CD4-positive, alpha-beta T cell (primary cell): ENCODE results near the gene RGS10. TPM values are rescaled to one million over a fixed set of nuclear protein-coding genes. Genes with fewer than 3 reads are reported as not detected.
A peak's percentile ranks its signal among the peaks of the same experiment; 100 is the strongest.

Experiments used
- ATAC-seq: fragments of 200-7000 bp; cut with Tn5 transposase; one replicate; pipeline ENCODE4 v1.10.0; 2022; ENCODE audit warnings: mild to moderate bottlenecking; ENCODE audit not compliant: poor library complexity
- CTCF ChIA-PET: fragments of 350-600 bp; sonication (Branson Sonifier 250); formaldehyde crosslinking; loops from one replicate; lab custom pipeline; 2021; ENCODE audit warnings: antibody characterized with exemption, inconsistent platforms; lab: Charles Lee
- POLR2A ChIA-PET: fragments of 350-600 bp; sonication (Branson Sonifier 250); formaldehyde crosslinking; loops from one replicate; lab custom pipeline; 2021; ENCODE audit warnings: antibody characterized with exemption, inconsistent platforms; lab: Charles Lee
- DNase-seq, 14 experiments: peaks; one replicate each; pipeline ENCODE4 v3.0.0-alpha.2; 2013 to 2020; ENCODE audit warnings: mixed read lengths in 2 of 14
- H3K27ac ChIP-seq, 2 donors: one replicate each; pipeline versions ENCODE4 v1.5.1 to v1.7.0; 2013; ENCODE audit warnings: low read length in 2 of 2, low read depth in 1 of 2, mild to moderate bottlenecking in 1 of 2
- H3K27me3 ChIP-seq, 2 experiments: 1 replicate in 1 of 2; 2 replicates in 1 of 2; pipeline versions ENCODE4 v1.6.1 to v1.7.0; 2013; ENCODE audit warnings: low read length in 2 of 2, control low read depth in 1 of 2, mild to moderate bottlenecking in 1 of 2, moderate library complexity in 1 of 2; ENCODE audit not compliant: insufficient read depth in 2 of 2, control insufficient read depth in 1 of 2
- H3K36me3 ChIP-seq: one replicate; pipeline ENCODE4 v1.6.1; 2013; ENCODE audit warnings: low read length, control low read depth; ENCODE audit not compliant: insufficient read depth
- H3K4me1 ChIP-seq: one replicate; pipeline ENCODE4 v1.6.1; 2013; ENCODE audit warnings: low read length, control low read depth; ENCODE audit not compliant: insufficient read depth
- H3K4me3 ChIP-seq: one replicate; pipeline ENCODE4 v1.5.1; 2013; ENCODE audit warnings: mild to moderate bottlenecking, low read length, moderate library complexity
- H3K9me3 ChIP-seq, 2 experiments: 1 replicate in 1 of 2; 2 replicates in 1 of 2; pipeline versions ENCODE4 v1.6.1 to v1.7.0; 2013; ENCODE audit warnings: low read length in 2 of 2, mild to moderate bottlenecking in 2 of 2, control low read depth in 1 of 2, moderate library complexity in 1 of 2; ENCODE audit not compliant: control insufficient read depth in 1 of 2, insufficient read depth in 1 of 2
- H3K27ac Mint-ChIP-seq: one replicate; pipeline ENCODE4 v1.8.0; 2020; ENCODE audit warnings: mixed read lengths
- H3K27me3 Mint-ChIP-seq: one replicate; pipeline ENCODE4 v1.8.0; 2021; ENCODE audit warnings: mixed read lengths
- H3K36me3 Mint-ChIP-seq: one replicate; pipeline ENCODE4 v1.8.0; 2021; ENCODE audit warnings: low read depth, mixed read lengths
- H3K4me1 Mint-ChIP-seq: one replicate; pipeline ENCODE4 v1.8.0; 2021; ENCODE audit warnings: low read depth, mixed read lengths
- H3K4me3 Mint-ChIP-seq: one replicate; pipeline ENCODE4 v1.8.0; 2020; ENCODE audit warnings: mild to moderate bottlenecking, mixed read lengths
- H3K9me3 Mint-ChIP-seq: one replicate; pipeline ENCODE4 v1.8.0; 2020; ENCODE audit warnings: mixed read lengths
- intact Hi-C, 2 experiments: fragments of 100-400 bp; cut with DNase I in 1 of 2; cut with micrococcal nuclease in 1 of 2; formaldehyde crosslinking; loops; one replicate each; pipeline versions ENCODE4 v1.15.1 to v1.9.0; 2023 to 2025; cut with DNase I, micrococcal nuclease
- total RNA-seq, 174 experiments: library from RNA in 2 of 174; stranded (reverse) in 2 of 174; gene quantifications; one replicate each; pipeline ENCODE4 v1.2.3 and lab custom pipeline; 2021 to 2026
- TF ChIP-seq, protein P1 (sequence below): fragments of 200-600 bp; IDR thresholded peaks from one replicate; pipeline ENCODE4 v1.8.0; 2022; ENCODE audit warnings: antibody characterized with exemption, mild to moderate bottlenecking

RGS10 gene
- total RNA-seq, 2 experiments from 2014 or later, result 132 to 134 TPM

- H3K36me3 ChIP-seq, result no peaks in the 10 kb centered on the region
- H3K9me3 ChIP-seq, result no peaks in the 10 kb centered on the region
- intact Hi-C loops, result loop anchor here in 1 of 2 experiments (2.0 kb wide), 1 partner anchor 63 kb away; the partner anchor contains the start of gene RGS10
- peaks cover 34% of the 10 kb centered on the region for H3K4me1 Mint-ChIP-seq
- ChIA-PET POLR2A (interaction anchor here (0.6 to 1.9 kb wide), 5 partner anchors 10 to 327 kb away, joined by 3 to 10 read pairs (median 3); no protein-coding TSS in a partner anchor), CTCF (interaction anchor here (0.9 to 2.2 kb wide), 2 partner anchors 34 to 64 kb away, joined by 3 to 7 read pairs; partner anchors contain the start of gene RGS10)
- peaks cover 31% of the 10 kb centered on the region for H3K4me1 ChIP-seq
- no peak overlapping the region for H3K27ac ChIP-seq
- H3K27me3 ChIP-seq, result no peaks in the 10 kb centered on the region
- H3K4me3 ChIP-seq, result no peak overlapping the region
- H3K27ac Mint-ChIP-seq, result no peak overlapping the region
- no peak overlapping the region for H3K4me3 Mint-ChIP-seq
- no peak for DNase-seq
- H3K9me3 Mint-ChIP-seq, result no peaks in the 10 kb centered on the region
- no peaks in the 10 kb centered on the region for H3K36me3 Mint-ChIP-seq
- no peaks in the 10 kb centered on the region for H3K27me3 Mint-ChIP-seq
- no peak for ATAC-seq
- TF ChIP-seq, protein P1, sequence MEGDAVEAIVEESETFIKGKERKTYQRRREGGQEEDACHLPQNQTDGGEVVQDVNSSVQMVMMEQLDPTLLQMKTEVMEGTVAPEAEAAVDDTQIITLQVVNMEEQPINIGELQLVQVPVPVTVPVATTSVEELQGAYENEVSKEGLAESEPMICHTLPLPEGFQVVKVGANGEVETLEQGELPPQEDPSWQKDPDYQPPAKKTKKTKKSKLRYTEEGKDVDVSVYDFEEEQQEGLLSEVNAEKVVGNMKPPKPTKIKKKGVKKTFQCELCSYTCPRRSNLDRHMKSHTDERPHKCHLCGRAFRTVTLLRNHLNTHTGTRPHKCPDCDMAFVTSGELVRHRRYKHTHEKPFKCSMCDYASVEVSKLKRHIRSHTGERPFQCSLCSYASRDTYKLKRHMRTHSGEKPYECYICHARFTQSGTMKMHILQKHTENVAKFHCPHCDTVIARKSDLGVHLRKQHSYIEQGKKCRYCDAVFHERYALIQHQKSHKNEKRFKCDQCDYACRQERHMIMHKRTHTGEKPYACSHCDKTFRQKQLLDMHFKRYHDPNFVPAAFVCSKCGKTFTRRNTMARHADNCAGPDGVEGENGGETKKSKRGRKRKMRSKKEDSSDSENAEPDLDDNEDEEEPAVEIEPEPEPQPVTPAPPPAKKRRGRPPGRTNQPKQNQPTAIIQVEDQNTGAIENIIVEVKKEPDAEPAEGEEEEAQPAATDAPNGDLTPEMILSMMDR, result no peak
Measured at GRCh38 chr10:119479532-119479931, 63.0 kb downstream of the RGS10 start.

DNA sequence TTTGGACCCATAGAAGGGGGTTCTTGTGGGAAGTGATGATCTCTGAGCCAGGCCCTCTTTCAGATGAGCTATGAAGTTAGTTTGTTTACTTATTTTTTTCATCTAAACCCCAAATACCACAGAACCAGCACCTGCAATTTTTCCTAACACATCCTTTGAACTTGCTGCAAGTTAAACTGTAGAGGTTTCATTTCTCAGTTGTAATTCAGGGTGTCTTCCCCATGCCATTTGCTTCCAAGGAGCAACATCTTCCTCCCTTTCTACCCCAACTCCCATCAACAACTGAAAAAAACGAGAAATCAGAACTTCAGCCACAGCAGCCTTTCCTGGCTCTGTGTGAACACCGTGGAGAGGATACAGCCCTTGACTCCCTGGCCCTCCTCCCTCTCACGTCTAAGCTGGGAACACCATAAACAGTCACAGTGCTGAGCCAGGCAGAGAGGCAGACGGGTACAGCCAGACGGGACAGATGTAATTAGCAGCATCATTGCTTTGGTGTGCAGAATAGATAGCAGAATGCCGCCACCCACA, 63.6 kb downstream of the RGS10 start:
- H3K9me3 Mint-ChIP-seq, result no peaks in the 10 kb centered on the region
- DNase-seq, result peak in 5 of 14 experiments; percentile 13 to 44 (median 40)
- H3K4me3 ChIP-seq, result no peak overlapping the region
- no peaks in the 10 kb centered on the region for H3K27me3 ChIP-seq
- H3K27me3 Mint-ChIP-seq, result no peaks in the 10 kb centered on the region
- POLR2A ChIA-PET, result interaction anchor here (0.7 to 1.9 kb wide), 6 partner anchors 10 to 64 kb away, joined by 3 to 10 read pairs (median 4); partner anchors contain the start of gene RGS10
- H3K4me1 ChIP-seq, result peaks cover 31% of the 10 kb centered on the region
- intact Hi-C loops, result loop anchor here in 1 of 2 experiments (1.0 to 2.0 kb wide), 2 partner anchors 23 to 64 kb away; partner anchors contain the start of gene RGS10
- H3K36me3 Mint-ChIP-seq, result no peaks in the 10 kb centered on the region
- peak overlapping the region; percentile 55 for H3K4me3 Mint-ChIP-seq
- peaks cover 34% of the 10 kb centered on the region for H3K4me1 Mint-ChIP-seq
- TF ChIP-seq, protein P1, result no peak
- no peak overlapping the region for H3K27ac ChIP-seq
- peak overlapping the region; percentile 35 for H3K27ac Mint-ChIP-seq
- no peaks in the 10 kb centered on the region for H3K9me3 ChIP-seq
- ATAC-seq, result peak; percentile 73
- H3K36me3 ChIP-seq, result no peaks in the 10 kb centered on the region
- CTCF ChIA-PET, result interaction anchor here (0.9 to 2.2 kb wide), 2 partner anchors 34 to 64 kb away, joined by 3 to 7 read pairs; partner anchors contain the start of gene RGS10

DNA sequence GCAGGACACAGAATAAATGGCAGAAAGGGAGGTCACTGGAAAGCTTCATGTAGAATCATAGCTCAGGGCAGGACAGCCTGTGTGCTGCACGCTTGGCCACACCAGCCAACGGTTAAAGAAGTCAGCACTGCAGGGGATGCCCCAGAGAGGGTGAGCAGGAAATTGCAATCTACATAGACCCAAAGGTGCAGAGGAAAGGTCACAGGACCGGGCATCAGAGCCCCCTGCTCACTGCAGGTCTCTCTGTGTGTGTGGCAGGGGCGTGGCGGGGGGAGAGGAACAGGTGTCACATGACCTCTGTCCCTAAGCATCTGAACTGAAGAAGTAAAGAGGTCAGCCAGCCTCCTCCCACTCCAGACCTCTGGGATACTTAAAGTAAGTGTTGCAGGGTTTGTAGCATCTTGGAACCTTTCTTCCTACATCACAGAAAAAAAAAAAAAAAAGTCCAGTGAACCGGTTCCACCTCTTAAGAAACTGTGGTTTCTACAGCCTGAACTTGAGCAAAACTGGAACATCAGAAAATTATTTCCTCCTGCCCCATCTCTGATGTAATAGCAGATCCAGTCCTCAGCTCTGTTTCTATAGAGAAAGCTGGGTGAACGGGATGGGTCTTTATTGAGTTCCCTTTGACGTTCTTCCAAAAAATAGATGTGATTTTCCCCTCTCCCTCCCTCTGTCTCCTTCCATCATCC, 64.3 kb downstream of the RGS10 start:
- peak overlapping the region in 1 of 2 donors; percentile 7 for H3K27ac ChIP-seq
- intact Hi-C loops, result loop anchor here in 1 of 2 experiments (1.0 to 2.0 kb wide), 2 partner anchors 24 to 65 kb away; partner anchors contain the start of gene RGS10
- ATAC-seq, result peak; percentile 51
- ChIA-PET POLR2A (interaction anchor here (0.7 to 1.9 kb wide), 6 partner anchors 11 to 64 kb away, joined by 3 to 10 read pairs (median 4); partner anchors contain the start of gene RGS10), CTCF (interaction anchor here (2.2 kb wide), 1 partner anchor 65 kb away, joined by 7 read pairs; the partner anchor contains the start of gene RGS10)
- peak overlapping the region; percentile 55 for H3K4me3 Mint-ChIP-seq
- peaks cover 31% of the 10 kb centered on the region for H3K4me1 ChIP-seq
- H3K36me3 ChIP-seq, result no peaks in the 10 kb centered on the region
- DNase-seq, result peak in 6 of 14 experiments; percentile 7 to 55 (median 44)
- peaks cover 34% of the 10 kb centered on the region for H3K4me1 Mint-ChIP-seq
- no peaks in the 10 kb centered on the region for H3K36me3 Mint-ChIP-seq
- H3K4me3 ChIP-seq, result no peak overlapping the region
- H3K9me3 ChIP-seq, result peaks cover 0 to 5% of the 10 kb centered on the region in 2 experiments
- TF ChIP-seq, protein P1, result no peak
- no peaks in the 10 kb centered on the region for H3K9me3 Mint-ChIP-seq
- H3K27me3 ChIP-seq, result no peaks in the 10 kb centered on the region
- H3K27ac Mint-ChIP-seq, result peak overlapping the region; percentile 35
- H3K27me3 Mint-ChIP-seq, result no peaks in the 10 kb centered on the region
